HCT116 (cell line): ENCODE data around the gene SYCP3.

Experiments
- EZH2 ChIP-seq: fragments of 200-600 bp; sonication (generic); IDR thresholded peaks from 2 replicates; pipeline ENCODE4 v1.6.1; 2017; ENCODE audit warnings: antibody characterized with exemption, mixed run types
- RAD21 ChIP-seq: IDR thresholded peaks from 2 replicates; pipeline ENCODE4 v1.6.1; 2012; ENCODE audit warnings: low read depth, mild to moderate bottlenecking
- ZFX ChIP-seq: fragments of 450-650 bp; IDR thresholded peaks from 2 replicates; pipeline ENCODE4 v1.6.1; 2017
- TF ChIP-seq, protein P1 (sequence below), 3 experiments: fragments of 200-600 bp in 1 of 3; sonication (generic) in 1 of 3; IDR thresholded peaks in 2 of 3; conservative IDR thresholded peaks in 1 of 3; 2 replicates each; pipeline ENCODE4 v1.5.1; 2012 to 2017; ENCODE audit warnings: low read depth in 2 of 3, low read length in 2 of 3, antibody characterized with exemption in 1 of 3, borderline replicate concordance in 1 of 3, control low read depth in 1 of 3, mild to moderate bottlenecking in 1 of 3, mixed read lengths in 1 of 3, mixed run types in 1 of 3, moderate library complexity in 1 of 3; ENCODE audit not compliant: insufficient read depth in 1 of 3
- TF ChIP-seq, protein P2 (sequence below): IDR thresholded peaks from 2 replicates; pipeline ENCODE4 v1.6.1; 2012

DNA sequence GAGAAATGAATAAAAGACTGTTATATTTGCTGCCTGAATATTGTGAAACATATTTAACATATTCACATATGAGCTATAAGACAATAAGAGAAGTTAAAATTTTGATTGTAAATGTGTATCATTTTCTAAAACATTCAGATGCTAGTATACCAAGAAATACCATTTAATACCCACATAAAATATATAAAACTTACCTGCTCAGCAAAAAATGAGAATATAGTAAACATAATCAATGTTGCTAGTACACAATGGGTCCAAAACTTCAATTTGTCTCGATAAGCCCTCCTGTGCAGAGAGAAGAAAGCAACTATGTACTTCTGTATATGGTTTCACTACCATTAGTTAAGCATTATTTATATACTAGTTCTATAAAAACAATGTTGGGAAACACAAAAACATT is 9.6 kb upstream of the SYCP3 start:
- TF ChIP-seq RAD21 (no peak), ZFX (no peak), EZH2 (no peak)
- TF ChIP-seq, protein P1, sequence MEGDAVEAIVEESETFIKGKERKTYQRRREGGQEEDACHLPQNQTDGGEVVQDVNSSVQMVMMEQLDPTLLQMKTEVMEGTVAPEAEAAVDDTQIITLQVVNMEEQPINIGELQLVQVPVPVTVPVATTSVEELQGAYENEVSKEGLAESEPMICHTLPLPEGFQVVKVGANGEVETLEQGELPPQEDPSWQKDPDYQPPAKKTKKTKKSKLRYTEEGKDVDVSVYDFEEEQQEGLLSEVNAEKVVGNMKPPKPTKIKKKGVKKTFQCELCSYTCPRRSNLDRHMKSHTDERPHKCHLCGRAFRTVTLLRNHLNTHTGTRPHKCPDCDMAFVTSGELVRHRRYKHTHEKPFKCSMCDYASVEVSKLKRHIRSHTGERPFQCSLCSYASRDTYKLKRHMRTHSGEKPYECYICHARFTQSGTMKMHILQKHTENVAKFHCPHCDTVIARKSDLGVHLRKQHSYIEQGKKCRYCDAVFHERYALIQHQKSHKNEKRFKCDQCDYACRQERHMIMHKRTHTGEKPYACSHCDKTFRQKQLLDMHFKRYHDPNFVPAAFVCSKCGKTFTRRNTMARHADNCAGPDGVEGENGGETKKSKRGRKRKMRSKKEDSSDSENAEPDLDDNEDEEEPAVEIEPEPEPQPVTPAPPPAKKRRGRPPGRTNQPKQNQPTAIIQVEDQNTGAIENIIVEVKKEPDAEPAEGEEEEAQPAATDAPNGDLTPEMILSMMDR (IDR thresholded peaks at IDR 0.05 in 2 of 3, conservative IDR thresholded peaks at IDR 0.05 in 1 of 3; ENCODE audit: borderline replicate concordance in 1 of 3, insufficient read depth in 1 of 3, low read depth in 2 of 3, low read length in 2 of 3), result no peak
- TF ChIP-seq, protein P2, sequence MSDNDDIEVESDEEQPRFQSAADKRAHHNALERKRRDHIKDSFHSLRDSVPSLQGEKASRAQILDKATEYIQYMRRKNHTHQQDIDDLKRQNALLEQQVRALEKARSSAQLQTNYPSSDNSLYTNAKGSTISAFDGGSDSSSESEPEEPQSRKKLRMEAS, result no peak
